ENCODE results near the gene USH2A. TPM values are rescaled to one million over a fixed set of nuclear protein-coding genes. Genes with fewer than 3 reads are reported as not detected.

USH2A gene
- total RNA-seq, 4 donors from 2014 or later, result under 0.01 TPM; not detected in 3

DNA sequence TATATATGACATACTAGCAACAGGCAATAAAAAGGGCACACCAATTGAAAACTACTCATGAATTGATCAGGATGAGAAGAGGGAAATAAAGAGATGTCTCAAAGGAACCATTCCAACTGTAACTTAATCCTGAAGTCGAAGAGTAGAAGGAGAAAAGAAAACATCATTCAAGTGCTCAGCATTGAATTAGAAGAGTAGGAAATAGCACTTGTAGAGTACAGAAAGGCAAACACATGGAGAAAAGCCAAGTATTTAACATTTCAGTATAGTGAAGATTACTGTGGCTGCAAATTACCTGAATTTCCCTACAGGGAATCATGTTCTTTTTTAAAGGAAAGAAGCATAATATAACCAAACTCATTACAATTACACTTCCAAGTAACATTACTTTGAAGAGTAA lies 651.1 kb downstream of the USH2A start:
- no peaks in the 10 kb centered on the region for H3K4me1 ChIP-seq
- no peak for TF ChIP-seq EP300 (IDR thresholded peaks at IDR 0.05; ENCODE audit: low read depth)
- no peak for TF ChIP-seq CTCF (IDR thresholded peaks at IDR 0.05)
- TF ChIP-seq POLR2A (IDR thresholded peaks at IDR 0.05), result no peak
- TF ChIP-seq POLR2AphosphoS5 (IDR thresholded peaks at IDR 0.05), result no peak

DNA sequence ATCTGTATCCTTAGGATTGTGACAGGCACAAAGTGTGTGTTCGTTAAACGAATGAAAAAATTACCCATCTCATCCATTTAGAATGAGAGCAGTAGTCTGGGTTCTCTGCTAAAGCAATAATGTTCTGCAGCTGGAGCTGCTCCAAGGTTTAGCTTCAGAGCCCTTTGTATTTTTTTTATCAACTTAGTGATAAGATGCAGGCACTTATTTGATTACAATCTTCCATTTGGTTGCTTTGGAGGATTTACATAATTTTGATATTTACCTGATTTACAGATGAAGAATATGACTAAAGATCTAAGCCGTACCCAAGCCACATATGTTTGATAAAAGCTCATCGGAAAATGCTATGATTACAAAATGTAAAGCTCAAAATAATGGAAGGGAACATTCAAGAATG lies 654.9 kb downstream of the USH2A start:
- no peak for DNase-seq
- intact Hi-C loops (cut with DNase I; ENCODE audit: low total_unique reads) (no loop called here), in situ Hi-C loops (cut with MboI; ENCODE audit: low pct_ligation_motif_present in 1 of 4, low pct_unique_long_range_greater_than_20kb in 1 of 4, low sequenced_read_pairs in 3 of 4) (no loop called here)
- WGBS, 2 donors (ENCODE audit: low coverage in 1 of 2), result 89 to 98% methylated on average over 4 of the region's 4 CpGs
- no peaks in the 10 kb centered on the region for H3K9me3 ChIP-seq
- TF ChIP-seq POLR2AphosphoS5 (IDR thresholded peaks at IDR 0.05) (no peak), CTCF (IDR thresholded peaks at IDR 0.05) (no peak), EP300 (IDR thresholded peaks at IDR 0.05; ENCODE audit: low read depth) (no peak), POLR2A (IDR thresholded peaks at IDR 0.05) (no peak)
- H3K4me1 ChIP-seq, result no peaks in the 10 kb centered on the region
- no peaks in the 10 kb centered on the region for H3K36me3 ChIP-seq
- H3K4me3 ChIP-seq, result no peak overlapping the region
- H3K27me3 ChIP-seq, result no peaks in the 10 kb centered on the region
- no peak overlapping the region for H3K27ac ChIP-seq

More for the DNA sequence above, 651.1 kb downstream of the USH2A start:
- no peaks in the 10 kb centered on the region for H3K27me3 ChIP-seq
- intact Hi-C loops (cut with DNase I; ENCODE audit: low total_unique reads), result no loop called here
- H3K9me3 ChIP-seq, result no peaks in the 10 kb centered on the region
- H3K27ac ChIP-seq, result no peak overlapping the region
- 38 to 50% methylated on average over 1 of the region's 1 CpG for WGBS, 2 donors (ENCODE audit: low coverage in 1 of 2)
- no peaks in the 10 kb centered on the region for H3K36me3 ChIP-seq
- in situ Hi-C loops (cut with MboI; ENCODE audit: low pct_ligation_motif_present in 1 of 4, low pct_unique_long_range_greater_than_20kb in 1 of 4, low sequenced_read_pairs in 3 of 4), result no loop called here
- H3K4me3 ChIP-seq, result no peak overlapping the region
- no peak for DNase-seq

DNA sequence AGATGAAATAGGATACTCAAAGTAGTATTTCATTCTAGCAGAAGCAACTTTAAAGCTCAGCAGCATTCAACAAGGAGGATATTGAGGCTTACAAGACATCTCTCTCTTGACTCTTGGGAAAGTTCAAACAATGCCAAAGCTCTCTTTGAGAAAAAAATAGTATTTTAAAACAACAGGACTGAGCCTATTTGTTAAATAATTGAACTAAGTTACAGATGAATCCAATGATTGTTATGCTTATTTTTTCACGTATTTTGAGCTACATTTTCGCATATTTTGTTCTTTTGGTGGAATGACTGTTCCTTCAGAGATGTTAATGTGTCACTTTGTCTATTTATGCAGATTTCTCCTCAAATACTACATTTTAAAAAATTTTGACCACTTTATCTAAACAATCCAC lies 655.5 kb downstream of the USH2A start:
- Histone ChIP-seq H3K4me1 (no peaks in the 10 kb centered on the region), H3K4me3 (no peak overlapping the region), H3K9me3 (no peaks in the 10 kb centered on the region), H3K27me3 (no peaks in the 10 kb centered on the region), H3K27ac (no peak overlapping the region), H3K36me3 (no peaks in the 10 kb centered on the region)
- TF ChIP-seq CTCF (IDR thresholded peaks at IDR 0.05), result no peak
- no peak for TF ChIP-seq EP300 (IDR thresholded peaks at IDR 0.05; ENCODE audit: low read depth)
- no peak for TF ChIP-seq POLR2A (IDR thresholded peaks at IDR 0.05)
- no peak for TF ChIP-seq POLR2AphosphoS5 (IDR thresholded peaks at IDR 0.05)
- WGBS, 2 donors (ENCODE audit: low coverage in 1 of 2), result 73 to 77% methylated on average over 2 of the region's 2 CpGs
- DNase-seq, result no peak
- in situ Hi-C loops (cut with MboI; ENCODE audit: low pct_ligation_motif_present in 1 of 4, low pct_unique_long_range_greater_than_20kb in 1 of 4, low sequenced_read_pairs in 3 of 4) (no loop called here), intact Hi-C loops (cut with DNase I; ENCODE audit: low total_unique reads) (no loop called here)

- in situ Hi-C loops (cut with MboI; ENCODE audit: low pct_ligation_motif_present in 1 of 4, low pct_unique_long_range_greater_than_20kb in 1 of 4, low sequenced_read_pairs in 3 of 4) (no loop called here), intact Hi-C loops (cut with DNase I; ENCODE audit: low total_unique reads) (no loop called here)
- H3K4me3 ChIP-seq, result no peak overlapping the region
- no peak for DNase-seq
- TF ChIP-seq EP300 (IDR thresholded peaks at IDR 0.05; ENCODE audit: low read depth) (no peak), POLR2A (IDR thresholded peaks at IDR 0.05) (no peak), CTCF (IDR thresholded peaks at IDR 0.05) (no peak), POLR2AphosphoS5 (IDR thresholded peaks at IDR 0.05) (no peak)
- WGBS, 2 donors (ENCODE audit: low coverage in 1 of 2), result 33 to 42% methylated on average over 1 of the region's 1 CpG
- H3K27ac ChIP-seq, result no peak overlapping the region
- no peaks in the 10 kb centered on the region for H3K27me3 ChIP-seq
- no peaks in the 10 kb centered on the region for H3K36me3 ChIP-seq
- H3K4me1 ChIP-seq, result no peaks in the 10 kb centered on the region
- H3K9me3 ChIP-seq, result no peaks in the 10 kb centered on the region
These were observed 656.7 kb downstream of the USH2A start for GRCh38 chr1:215766521-215766920.

All from transverse colon (tissue), 4 donors.